Measurements from ENCODE around the gene AHNAK. TPM values are rescaled to one million over a fixed set of nuclear protein-coding genes. Genes with fewer than 3 reads are reported as not detected.
"Not testable (repeated sequence)": the region's sequence is repeated elsewhere in the genome, so short reads cannot be mapped to it uniquely, and the experiment has no call there.

Gene AHNAK, protein sequence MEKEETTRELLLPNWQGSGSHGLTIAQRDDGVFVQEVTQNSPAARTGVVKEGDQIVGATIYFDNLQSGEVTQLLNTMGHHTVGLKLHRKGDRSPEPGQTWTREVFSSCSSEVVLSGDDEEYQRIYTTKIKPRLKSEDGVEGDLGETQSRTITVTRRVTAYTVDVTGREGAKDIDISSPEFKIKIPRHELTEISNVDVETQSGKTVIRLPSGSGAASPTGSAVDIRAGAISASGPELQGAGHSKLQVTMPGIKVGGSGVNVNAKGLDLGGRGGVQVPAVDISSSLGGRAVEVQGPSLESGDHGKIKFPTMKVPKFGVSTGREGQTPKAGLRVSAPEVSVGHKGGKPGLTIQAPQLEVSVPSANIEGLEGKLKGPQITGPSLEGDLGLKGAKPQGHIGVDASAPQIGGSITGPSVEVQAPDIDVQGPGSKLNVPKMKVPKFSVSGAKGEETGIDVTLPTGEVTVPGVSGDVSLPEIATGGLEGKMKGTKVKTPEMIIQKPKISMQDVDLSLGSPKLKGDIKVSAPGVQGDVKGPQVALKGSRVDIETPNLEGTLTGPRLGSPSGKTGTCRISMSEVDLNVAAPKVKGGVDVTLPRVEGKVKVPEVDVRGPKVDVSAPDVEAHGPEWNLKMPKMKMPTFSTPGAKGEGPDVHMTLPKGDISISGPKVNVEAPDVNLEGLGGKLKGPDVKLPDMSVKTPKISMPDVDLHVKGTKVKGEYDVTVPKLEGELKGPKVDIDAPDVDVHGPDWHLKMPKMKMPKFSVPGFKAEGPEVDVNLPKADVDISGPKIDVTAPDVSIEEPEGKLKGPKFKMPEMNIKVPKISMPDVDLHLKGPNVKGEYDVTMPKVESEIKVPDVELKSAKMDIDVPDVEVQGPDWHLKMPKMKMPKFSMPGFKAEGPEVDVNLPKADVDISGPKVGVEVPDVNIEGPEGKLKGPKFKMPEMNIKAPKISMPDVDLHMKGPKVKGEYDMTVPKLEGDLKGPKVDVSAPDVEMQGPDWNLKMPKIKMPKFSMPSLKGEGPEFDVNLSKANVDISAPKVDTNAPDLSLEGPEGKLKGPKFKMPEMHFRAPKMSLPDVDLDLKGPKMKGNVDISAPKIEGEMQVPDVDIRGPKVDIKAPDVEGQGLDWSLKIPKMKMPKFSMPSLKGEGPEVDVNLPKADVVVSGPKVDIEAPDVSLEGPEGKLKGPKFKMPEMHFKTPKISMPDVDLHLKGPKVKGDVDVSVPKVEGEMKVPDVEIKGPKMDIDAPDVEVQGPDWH (N-terminal part only)
- 10 to 100 TPM; 12.3 to 22.7 (median 13.3) TPM for total RNA-seq

DNA sequence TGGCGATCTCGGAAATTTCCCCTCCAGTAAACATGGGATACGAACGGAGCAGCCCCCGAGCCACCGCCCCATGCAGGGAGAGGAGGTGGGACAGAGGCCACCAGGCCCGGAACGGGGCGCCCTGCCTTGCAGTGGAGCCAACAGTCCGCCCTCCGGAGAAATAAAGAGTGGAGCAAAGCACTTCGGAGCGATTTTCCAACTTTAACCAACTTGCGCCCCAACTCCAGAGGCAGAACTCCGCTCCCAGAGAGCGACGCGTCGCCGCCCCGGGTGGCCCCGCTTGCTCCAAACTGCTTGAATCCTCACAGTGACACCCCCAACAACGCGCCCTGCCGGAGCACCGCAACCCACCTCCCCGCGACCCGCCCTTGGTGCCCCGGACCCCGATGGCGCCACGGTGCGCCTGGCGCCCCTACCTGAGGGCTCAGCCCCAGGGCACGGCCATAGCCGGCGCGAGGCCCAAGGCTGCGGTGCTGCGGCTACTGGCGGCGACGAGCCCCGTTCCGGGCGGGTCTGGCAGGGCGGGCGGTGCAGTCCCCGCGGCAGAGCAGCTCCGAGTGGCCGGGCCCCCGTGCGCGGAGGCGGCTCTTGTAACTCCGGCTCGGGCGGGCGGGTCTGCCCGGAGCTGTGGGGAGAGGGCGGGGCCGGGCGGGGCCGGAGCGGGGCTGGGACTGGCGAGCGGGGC lies at the start of gene AHNAK:
Gene AHNAK, minus strand, starts transcription at position 563 of the 685 bp plus-strand sequence. CDS start 10,708 bp downstream, outside the sequence.
- H3K9me3 Mint-ChIP-seq = no peaks in the 10 kb centered on the region
- peaks cover 73% of the 10 kb centered on the region for H3K4me1 Mint-ChIP-seq (ENCODE audit: low read depth)
- peak within 1 kb of the TSS; percentile 88 for H3K4me3 Mint-ChIP-seq
- no peaks in the 10 kb centered on the region for H3K36me3 Mint-ChIP-seq (ENCODE audit: insufficient read depth)
- peak; percentile 45 for DNase-seq
- peak; percentile 42 to 46 for ATAC-seq
- no peaks in the 10 kb centered on the region for H3K27me3 Mint-ChIP-seq (ENCODE audit: low read depth)

DNA sequence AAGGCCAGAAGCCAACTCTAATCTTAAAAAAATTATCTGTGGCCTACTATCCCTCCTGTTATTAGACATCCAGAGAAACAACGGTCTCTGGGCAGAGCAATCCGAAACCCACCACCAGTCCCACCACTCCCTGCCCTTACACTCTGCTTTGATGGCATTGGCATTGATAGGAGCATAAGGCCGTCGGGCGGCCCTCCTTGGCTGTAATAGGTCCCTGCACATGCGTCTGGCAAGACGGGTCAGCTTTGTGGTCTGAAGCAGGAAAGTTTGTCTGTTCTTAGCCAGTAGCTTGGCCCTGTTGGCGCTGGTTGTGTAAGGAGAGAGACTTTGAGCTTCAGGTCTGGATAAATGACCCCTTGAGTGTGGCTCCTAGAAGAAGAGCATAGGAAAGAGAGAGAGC lies 48.5 kb upstream of the AHNAK start:
- H3K4me3 Mint-ChIP-seq = no peak overlapping the region
- no peaks in the 10 kb centered on the region for H3K9me3 Mint-ChIP-seq
- DNase-seq = no peak
- no peak for ATAC-seq
- H3K27me3 Mint-ChIP-seq (ENCODE audit: low read depth) = no peaks in the 10 kb centered on the region
- H3K4me1 Mint-ChIP-seq (ENCODE audit: low read depth) = peaks cover 54% of the 10 kb centered on the region
- peaks cover 57% of the 10 kb centered on the region for H3K36me3 Mint-ChIP-seq (ENCODE audit: insufficient read depth)

GRCh38 chr11:62593434-62594044 lies 46.9 kb upstream of the AHNAK start:
- Mint-ChIP-seq H3K4me1 (ENCODE audit: low read depth) (peaks cover 50% of the 10 kb centered on the region), H3K36me3 (ENCODE audit: insufficient read depth) (peaks cover 41% of the 10 kb centered on the region), H3K4me3 (peak overlapping the region; percentile 71), H3K27me3 (ENCODE audit: low read depth) (no peaks in the 10 kb centered on the region), H3K9me3 (no peaks in the 10 kb centered on the region)
- DNase-seq (peak; percentile 76), ATAC-seq (no peak)

GRCh38 chr11:62592989-62593421 lies 46.4 kb upstream of the AHNAK start:
- no peak for ATAC-seq

DNA sequence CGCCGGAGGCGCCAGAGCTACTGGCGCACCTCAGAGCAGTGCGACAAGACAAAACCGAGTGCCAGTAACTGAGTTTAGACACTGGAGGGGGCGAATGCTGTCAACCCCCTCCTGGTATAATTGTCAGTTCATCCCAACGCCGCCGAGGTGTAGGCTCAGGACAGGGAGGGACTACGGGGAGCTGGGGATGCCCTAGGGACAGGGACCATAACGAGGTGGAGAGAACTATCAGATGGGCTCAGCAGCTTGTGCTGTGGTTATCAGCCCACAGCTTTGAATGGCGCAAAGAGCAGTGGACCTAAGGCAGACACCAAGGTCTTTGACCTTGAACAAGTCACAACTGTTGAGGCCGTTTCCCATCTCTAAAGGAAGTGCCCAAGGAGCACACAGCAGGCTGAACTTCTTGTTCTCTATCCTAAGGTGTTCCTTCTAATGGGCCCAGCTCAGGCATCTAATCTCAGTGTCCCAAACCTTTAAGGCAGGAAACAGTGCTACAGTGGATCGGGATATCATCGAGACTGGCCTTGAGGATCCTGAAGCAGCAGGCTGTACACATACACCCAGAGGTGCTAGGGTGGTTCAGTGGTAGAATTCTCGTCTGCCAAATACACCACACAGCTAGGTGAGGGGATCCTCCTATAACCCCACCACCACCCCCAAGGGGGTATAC lies 45.7 kb upstream of the AHNAK start:
- Mint-ChIP-seq H3K36me3 (ENCODE audit: insufficient read depth) (peaks cover 33% of the 10 kb centered on the region), H3K4me1 (ENCODE audit: low read depth) (peaks cover 38% of the 10 kb centered on the region), H3K9me3 (no peaks in the 10 kb centered on the region), H3K4me3 (peak overlapping the region; percentile 98), H3K27me3 (ENCODE audit: low read depth) (no peaks in the 10 kb centered on the region)
- ATAC-seq (no peak), DNase-seq (no peak)

More at GRCh38 chr11:62592989-62593421, 46.4 kb upstream of the AHNAK start:
- Mint-ChIP-seq H3K27me3 (ENCODE audit: low read depth) (no peaks in the 10 kb centered on the region), H3K4me1 (ENCODE audit: low read depth) (peaks cover 44% of the 10 kb centered on the region), H3K9me3 (no peaks in the 10 kb centered on the region), H3K4me3 (peak overlapping the region; percentile 98), H3K36me3 (ENCODE audit: insufficient read depth) (peaks cover 38% of the 10 kb centered on the region)
- DNase-seq = no peak

DNA sequence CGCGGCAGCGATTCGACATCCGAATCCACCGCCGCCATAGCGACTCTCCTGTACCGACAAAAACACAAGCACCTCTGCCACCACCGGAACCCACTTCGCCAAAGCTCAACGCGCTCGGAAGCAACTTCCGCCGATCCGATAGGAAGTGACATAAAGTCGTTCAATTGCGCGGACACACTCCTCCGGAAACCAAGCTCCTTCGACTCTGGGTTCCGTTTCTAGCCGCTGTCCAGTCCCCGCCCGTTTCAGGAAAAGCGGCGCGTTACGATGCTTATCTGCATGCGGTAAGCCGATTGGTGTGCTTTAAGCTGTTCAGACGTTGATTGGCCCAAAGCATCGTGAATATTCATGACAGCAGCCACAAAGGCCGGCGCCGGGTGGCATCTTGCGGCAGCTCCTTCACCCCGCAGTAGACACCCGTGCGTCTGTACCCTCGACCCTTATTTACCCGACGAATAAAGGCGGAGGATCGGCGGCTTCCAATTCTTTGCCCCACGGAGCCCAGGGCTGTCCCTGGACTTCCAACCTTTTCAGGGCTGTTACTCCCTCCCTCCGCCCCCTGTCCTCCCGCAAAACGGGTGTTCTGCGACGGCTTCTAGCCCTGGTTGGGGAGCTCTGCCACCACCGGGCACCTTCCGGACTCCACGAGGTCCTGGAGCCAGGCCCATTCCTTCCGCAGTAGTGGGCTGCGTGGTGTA lies 45.0 kb upstream of the AHNAK start, which contains the start of gene TUT1:
Gene TUT1, minus strand, starts transcription at position 76 of the 698 bp plus-strand sequence. Its CDS starts 38 bp downstream, at position 38.
- Mint-ChIP-seq H3K4me1 (ENCODE audit: low read depth) (peaks cover 36% of the 10 kb centered on the region), H3K4me3 (peak within 1 kb of the TSS; percentile 98), H3K36me3 (ENCODE audit: insufficient read depth) (peaks cover 29% of the 10 kb centered on the region), H3K27me3 (ENCODE audit: low read depth) (no peaks in the 10 kb centered on the region), H3K9me3 (no peaks in the 10 kb centered on the region)
- peak; percentile 94 for DNase-seq
- peak; percentile 93 for ATAC-seq

DNA sequence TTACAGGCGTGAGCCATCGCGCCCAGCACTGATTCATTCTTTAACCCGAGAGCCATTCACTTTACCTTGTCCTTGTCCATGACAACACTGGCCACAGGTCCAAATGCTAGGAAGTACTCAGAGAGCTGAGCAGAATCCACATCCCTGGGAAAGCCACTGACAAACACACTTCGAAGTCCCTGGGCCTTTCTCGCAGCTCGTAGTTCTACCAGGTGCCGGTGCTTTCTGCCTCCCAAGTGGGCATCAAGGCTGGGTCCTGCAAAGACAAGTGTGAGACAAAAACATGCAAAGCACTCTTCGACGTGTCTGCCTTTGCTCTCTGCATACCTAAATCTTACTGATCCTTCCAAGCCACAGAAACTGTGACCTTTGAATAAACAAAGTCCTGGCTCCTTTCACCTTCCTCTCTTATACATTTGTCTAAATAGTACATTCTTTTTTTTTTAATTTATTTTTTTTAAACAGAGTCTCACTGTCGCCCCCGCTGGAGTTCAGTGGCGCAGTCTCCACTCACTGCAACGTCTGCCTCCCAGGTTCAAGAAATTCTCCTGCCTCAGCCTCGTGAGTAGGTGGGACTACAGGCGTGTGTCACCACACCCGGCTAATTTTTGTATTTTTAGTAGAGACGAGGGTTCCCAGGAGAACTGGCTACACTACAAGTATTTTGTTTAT lies 42.5 kb upstream of the AHNAK start:
- Mint-ChIP-seq H3K4me1 (ENCODE audit: low read depth) (peaks cover 34% of the 10 kb centered on the region), H3K4me3 (no peak overlapping the region), H3K27me3 (ENCODE audit: low read depth) (no peaks in the 10 kb centered on the region), H3K36me3 (ENCODE audit: insufficient read depth) (peaks cover 18% of the 10 kb centered on the region), H3K9me3 (no peaks in the 10 kb centered on the region)
- ATAC-seq (no peak), DNase-seq (no peak)

- H3K27me3 Mint-ChIP-seq (ENCODE audit: low read depth); DNase-seq; H3K9me3 Mint-ChIP-seq; H3K4me3 Mint-ChIP-seq; ATAC-seq: not testable (repeated sequence)
- H3K4me1 Mint-ChIP-seq (ENCODE audit: low read depth) = peaks cover 11% of the 10 kb centered on the region
- peaks cover 17% of the 10 kb centered on the region for H3K36me3 Mint-ChIP-seq (ENCODE audit: insufficient read depth)
Observed at GRCh38 chr11:62585356-62585755, 38.8 kb upstream of the AHNAK start.

DNA sequence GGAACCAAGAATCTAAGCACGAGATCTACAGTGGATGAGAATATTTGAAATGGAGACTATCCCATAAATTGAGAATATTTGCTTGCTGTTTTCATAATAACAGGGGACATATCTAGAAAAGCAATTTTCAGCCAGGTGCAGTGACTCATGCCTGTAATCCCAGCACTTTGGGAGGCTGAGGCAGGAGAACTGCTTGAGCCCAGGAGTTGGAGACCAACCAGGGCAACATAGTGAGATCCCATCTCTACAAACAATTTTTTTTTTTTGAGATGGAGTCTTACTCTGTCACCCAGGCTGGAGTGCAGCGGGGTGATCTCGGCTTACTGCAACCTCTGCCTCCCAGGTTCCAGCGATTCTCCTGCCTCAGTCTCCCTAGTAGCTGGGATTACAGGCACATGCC lies 35.1 kb upstream of the AHNAK start:
- not testable (repeated sequence) for DNase-seq; H3K27me3 Mint-ChIP-seq (ENCODE audit: low read depth); H3K4me1 Mint-ChIP-seq (ENCODE audit: low read depth); H3K4me3 Mint-ChIP-seq; ATAC-seq; H3K9me3 Mint-ChIP-seq
- peaks cover 21% of the 10 kb centered on the region for H3K36me3 Mint-ChIP-seq (ENCODE audit: insufficient read depth)

DNA sequence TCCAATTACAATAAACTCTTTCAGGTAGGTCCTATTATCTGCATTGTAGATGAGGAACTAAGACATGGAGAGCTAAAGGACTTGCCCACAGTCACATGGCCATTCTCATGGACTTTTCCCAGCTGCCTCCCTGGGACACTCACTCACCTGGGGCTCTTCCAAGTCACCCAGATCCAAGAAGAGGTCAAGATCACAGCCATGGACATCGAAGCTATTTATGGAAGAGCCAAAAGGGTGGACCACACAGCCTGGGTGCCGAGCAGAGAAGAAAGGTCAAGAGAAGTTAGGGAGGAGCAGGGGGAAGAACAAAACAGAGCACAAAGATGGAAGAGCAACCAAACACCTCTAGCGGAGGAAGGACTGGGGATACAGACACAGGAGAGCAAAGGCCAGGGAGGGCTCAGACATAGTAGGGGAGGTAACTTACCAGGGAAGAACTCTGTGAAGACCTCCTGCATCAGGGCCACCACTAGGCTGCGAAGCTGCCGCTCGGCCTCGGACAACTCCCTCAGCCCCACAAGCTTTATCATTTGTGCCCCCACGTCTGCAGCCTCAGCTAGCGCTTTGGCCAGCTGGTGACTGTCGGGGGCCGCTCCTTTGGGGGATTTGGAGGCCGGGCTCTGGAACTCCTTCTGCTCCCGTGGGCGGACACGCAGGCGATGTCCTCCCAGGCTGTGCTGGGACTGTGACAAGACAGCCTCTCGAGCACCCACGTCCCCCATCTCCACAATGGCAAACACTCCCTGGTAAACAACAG lies 34.5 kb upstream of the AHNAK start:
- H3K27me3 Mint-ChIP-seq (ENCODE audit: low read depth) = no peaks in the 10 kb centered on the region
- ATAC-seq (no peak), DNase-seq (no peak)
- peaks cover 2% of the 10 kb centered on the region for H3K4me1 Mint-ChIP-seq (ENCODE audit: low read depth)
- peaks cover 18% of the 10 kb centered on the region for H3K36me3 Mint-ChIP-seq (ENCODE audit: insufficient read depth)
- H3K4me3 Mint-ChIP-seq = no peak overlapping the region
- H3K9me3 Mint-ChIP-seq = no peaks in the 10 kb centered on the region

DNA sequence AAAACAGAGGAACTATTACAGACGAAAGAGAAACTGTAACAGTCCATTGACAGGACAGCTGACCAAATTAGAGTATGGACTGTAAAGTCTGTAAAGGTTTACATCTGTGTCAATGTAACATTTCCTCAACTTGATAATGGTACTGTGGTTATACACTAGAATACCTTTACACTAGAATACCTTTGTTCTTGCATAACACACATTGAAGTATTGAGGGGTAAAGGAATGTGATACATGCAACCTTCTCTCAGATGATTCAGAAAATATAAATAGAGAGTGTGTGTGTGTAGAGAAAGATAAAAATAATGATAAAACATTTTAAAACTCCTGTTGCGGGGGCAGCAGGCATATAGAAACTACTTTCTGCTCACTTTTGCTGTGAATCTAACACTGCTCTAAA lies 32.6 kb upstream of the AHNAK start:
- DNase-seq (no peak), ATAC-seq (no peak)
- Mint-ChIP-seq H3K36me3 (ENCODE audit: insufficient read depth) (peaks cover 19% of the 10 kb centered on the region), H3K27me3 (ENCODE audit: low read depth) (no peaks in the 10 kb centered on the region), H3K9me3 (no peaks in the 10 kb centered on the region), H3K4me3 (no peak overlapping the region), H3K4me1 (ENCODE audit: low read depth) (peaks cover 11% of the 10 kb centered on the region)

Measured in activated T-cell treated with anti-CD3 and anti-CD28 coated beads, Interleukin-2, amount 50 U/mL, for 4 hours (primary cell).